Stromal cell of bone marrow (primary cell): ENCODE data around the gene FEM1C.
A peak's percentile ranks its signal among the peaks of the same experiment; 100 is the strongest.

ENCODE experiments used
- DNase-seq: peaks from one replicate; pipeline ENCODE4 v3.0.0-alpha.2; 2012; ENCODE audit warnings: low read depth

FEM1C gene

GRCh38 chr5:115557667-115558387, 13.3 kb upstream of the FEM1C start:
- no peak for DNase-seq

GRCh38 chr5:115556276-115556675, 11.7 kb upstream of the FEM1C start:
- no peak for DNase-seq

- no peak for DNase-seq
Observed at GRCh38 chr5:115555084-115555633, 10.6 kb upstream of the FEM1C start.

GRCh38 chr5:115553082-115553481, 8.5 kb upstream of the FEM1C start:
- DNase-seq = no peak

GRCh38 chr5:115551415-115551814, 6.8 kb upstream of the FEM1C start:
- DNase-seq = peak; percentile 54

GRCh38 chr5:115549154-115549553, 4.6 kb upstream of the FEM1C start:
- no peak for DNase-seq

GRCh38 chr5:115548683-115549082, 4.1 kb upstream of the FEM1C start:
- no peak for DNase-seq

- no peak for DNase-seq
Observed at GRCh38 chr5:115545351-115545882, 842 bp upstream of the FEM1C start.

- DNase-seq = peak; percentile 26
Observed at GRCh38 chr5:115544043-115544435, 536 bp downstream of the FEM1C start.

GRCh38 chr5:115543365-115544042, 1.1 kb downstream of the FEM1C start:
- DNase-seq = no peak

- DNase-seq = no peak
Observed at GRCh38 chr5:115542651-115543364, 1.8 kb downstream of the FEM1C start.

- DNase-seq = no peak
Observed at GRCh38 chr5:115542086-115542485, 2.5 kb downstream of the FEM1C start.

GRCh38 chr5:115541611-115542010, 3.0 kb downstream of the FEM1C start:
- no peak for DNase-seq

- no peak for DNase-seq
Observed at GRCh38 chr5:115535479-115536035, 9.0 kb downstream of the FEM1C start.

GRCh38 chr5:115532517-115532916, 12.1 kb downstream of the FEM1C start:
- no peak for DNase-seq

- DNase-seq = no peak
Observed at GRCh38 chr5:115531787-115532367, 12.7 kb downstream of the FEM1C start.

- DNase-seq = no peak
Observed at GRCh38 chr5:115531380-115531779, 13.2 kb downstream of the FEM1C start.

- DNase-seq = peak; percentile 37
Observed at GRCh38 chr5:115530426-115530825, 14.1 kb downstream of the FEM1C start.

GRCh38 chr5:115526604-115527003, 18.0 kb downstream of the FEM1C start:
- no peak for DNase-seq

GRCh38 chr5:115524199-115524847, 20.3 kb downstream of the FEM1C start:
- DNase-seq = no peak

GRCh38 chr5:115522832-115523403, 21.7 kb downstream of the FEM1C start:
- no peak for DNase-seq
